Measurements from ENCODE around the gene GEMIN4.

Gene GEMIN4

DNA sequence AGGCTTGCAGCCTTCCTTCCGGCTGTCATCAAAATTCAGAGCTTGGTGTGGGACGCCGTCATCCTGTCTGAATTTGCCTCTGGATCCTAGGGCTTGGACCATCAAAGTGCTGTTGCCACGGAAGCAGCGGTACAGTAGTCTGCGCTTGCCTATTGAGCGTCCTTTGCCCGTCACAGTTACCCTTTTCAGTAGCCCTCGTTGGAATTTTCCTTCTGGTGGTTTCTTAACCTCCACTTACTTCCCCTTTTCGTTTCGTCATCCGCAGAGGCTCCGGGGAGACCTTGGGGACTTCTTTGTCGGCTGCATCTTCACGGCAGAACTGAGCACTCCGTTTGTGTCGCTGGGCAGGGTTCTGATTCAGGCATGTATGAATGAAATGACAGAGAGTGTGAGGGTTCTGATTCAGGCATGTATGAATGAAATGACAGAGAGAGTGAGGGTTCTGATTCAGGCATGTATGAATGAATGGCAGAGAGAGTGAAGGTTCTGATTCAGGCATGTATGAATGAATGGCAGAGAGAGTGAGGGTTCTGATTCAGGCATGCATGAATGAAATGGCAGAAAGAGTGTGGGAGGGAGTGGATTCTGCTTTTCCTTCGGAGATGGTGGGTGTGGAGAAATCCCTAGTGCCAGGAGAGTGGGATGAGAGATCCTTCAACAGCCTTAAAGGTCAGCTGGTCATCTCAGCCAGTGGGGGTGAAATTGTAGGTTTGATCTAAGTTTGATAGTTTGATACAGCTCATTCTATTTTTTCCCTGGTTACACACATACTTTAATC lies 11.6 kb downstream of the GEMIN4 start:
- DNase-seq, result peak; percentile 72 to 76

DNA sequence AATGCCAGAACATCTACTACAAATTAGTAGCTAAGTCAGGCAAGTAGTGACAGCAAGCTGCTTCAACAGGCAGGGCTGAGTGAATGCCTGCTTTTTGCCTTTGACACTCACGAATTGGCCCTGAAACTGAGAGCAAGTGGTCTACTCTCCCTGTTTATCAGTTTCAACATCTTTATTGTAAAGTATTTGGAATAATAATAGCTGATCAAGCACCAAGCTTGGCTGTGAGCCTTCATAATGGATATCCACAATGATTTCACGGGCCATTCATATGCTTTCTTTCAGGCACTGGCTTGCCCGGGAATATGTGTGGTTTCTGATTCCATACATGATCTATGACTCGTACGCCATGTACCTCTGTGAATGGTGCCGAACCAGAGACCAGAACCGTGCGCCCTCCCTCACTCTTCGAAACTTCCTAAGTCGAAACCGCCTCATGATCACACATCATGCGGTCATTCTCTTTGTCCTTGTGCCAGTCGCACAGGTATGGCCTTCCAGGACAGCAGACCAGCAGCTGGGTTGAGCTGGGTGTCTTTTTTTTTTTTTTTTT lies 14.4 kb downstream of the GEMIN4 start:
- DNase-seq, result no peak

- DNase-seq, result no peak
These were observed 18.3 kb downstream of the GEMIN4 start for GRCh38 chr17:733743-734142.

GRCh38 chr17:732902-733720 lies 19.0 kb downstream of the GEMIN4 start:
- no peak for DNase-seq

DNA sequence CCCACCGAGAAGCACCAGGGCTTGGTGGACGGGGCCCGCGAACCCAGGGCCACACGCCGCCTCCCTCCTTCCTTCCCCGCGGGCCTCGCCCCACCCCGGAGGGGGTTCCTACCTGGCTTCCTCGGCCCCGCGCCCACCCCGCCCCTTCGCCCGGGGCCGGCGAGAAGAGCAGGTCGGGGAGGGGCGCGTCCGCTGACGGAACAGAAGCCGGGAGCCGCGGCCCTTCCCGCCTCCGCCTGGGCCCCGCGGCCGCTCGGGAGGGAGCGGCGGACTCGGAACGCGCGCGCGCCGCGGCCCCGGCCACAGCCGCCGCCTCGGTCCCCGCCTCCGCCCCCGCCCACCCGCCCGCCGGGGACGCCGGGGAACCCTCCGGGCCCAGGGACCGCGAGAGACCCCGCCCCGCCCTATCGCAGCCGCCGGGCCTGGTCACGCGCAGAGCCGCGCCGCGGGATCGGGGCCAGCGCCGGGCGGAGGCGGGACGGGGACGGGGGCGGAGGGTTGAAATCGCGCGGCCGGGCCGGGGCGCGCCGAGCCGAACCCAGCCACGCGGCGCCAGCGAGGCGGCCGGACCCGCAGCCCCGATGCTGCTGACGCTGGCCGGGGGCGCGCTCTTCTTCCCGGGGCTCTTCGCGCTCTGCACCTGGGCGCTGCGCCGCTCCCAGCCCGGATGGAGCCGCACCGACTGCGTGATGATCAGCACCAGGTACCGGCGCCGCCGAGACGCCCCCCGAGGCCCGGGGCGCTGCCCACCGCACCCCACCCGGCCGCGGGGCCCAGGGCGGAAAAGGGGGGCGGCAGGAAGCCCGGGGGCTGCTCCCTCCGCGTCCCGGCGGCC lies 19.8 kb downstream of the GEMIN4 start, which contains the start of gene TLCD3A:
TLCD3A (plus strand) TSS at position 530 of the 835 bp plus-strand sequence; CDS start at position 582, 52 bp downstream.
- no peak for DNase-seq

- DNase-seq, result no peak
These were observed 20.4 kb downstream of the GEMIN4 start for GRCh38 chr17:731644-732066.

- no peak for DNase-seq
These were observed 23.2 kb downstream of the GEMIN4 start for GRCh38 chr17:728911-729310.

DNA sequence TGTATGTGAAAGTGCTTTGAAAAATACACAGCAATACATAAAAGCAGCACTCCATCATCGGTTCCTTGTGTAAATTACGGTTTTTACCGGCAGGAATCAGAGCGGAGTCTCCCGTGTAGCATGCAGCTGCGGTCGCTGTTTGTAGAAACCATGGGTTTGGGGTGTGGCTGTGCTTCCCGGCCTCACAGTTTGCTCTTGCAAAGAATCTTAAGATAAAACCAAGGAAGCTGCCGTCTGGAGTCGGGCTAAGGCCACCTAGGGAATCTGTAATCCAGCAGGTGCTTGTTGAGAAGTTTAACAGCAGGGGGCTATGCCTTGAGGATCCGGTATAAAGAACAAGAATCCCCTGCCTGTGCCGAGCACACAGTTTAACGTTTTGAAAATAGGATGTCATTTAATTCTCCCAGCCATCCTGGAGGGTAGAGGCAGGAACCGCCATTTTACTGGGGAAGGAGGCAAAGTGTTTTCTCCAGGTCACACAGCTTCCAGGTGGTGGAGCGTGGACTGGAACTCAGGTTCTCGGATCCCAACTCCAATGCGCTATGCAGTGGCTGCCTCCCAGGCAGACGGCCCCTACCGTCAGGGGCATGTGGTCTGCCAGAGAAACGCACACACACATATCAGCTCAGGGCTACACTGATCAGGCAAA lies 25.7 kb downstream of the GEMIN4 start:
- no peak for DNase-seq

DNA sequence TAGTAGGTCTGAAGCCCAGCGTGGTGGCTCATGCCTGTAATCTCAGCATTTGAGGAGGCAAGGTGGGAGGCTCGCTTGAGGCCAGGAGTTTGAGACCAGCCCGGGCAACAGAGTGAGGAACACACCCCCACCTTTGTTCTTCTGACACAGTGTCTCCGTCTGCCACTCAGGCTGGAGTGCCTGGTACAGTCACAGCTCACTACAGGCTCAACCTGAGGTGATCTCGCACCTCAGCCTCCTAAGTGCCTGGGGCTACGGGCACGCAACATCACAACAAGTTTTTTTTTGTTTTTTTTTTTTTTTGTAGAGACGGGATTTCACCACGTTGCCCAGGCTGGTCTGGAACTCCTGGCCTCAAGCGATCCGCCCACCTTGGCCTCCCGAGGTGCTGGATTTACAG lies 26.3 kb downstream of the GEMIN4 start:
- DNase-seq, result no peak

DNA sequence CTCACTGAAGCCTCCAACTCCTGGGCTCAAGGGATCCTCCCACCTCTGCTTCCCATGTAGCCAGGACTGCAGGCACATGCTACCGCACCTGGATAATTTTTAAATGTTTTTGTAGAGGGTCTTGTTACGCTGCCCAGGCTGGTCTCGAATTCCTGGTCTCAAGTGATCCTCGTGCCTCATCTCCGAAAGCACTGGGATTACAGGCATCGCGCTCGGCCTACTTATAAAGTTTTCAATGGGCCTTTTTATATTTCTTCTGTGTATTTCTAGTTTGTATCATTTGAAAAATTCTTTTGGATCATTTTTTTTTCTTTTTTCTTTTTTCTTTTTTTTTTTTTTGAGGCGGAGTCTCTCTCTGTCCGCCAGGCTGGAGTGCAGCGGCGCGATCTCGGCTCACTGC lies 27.0 kb downstream of the GEMIN4 start:
- DNase-seq, result no peak

- no peak for DNase-seq
These were observed 30.5 kb downstream of the GEMIN4 start for GRCh38 chr17:721540-721937.

GRCh38 chr17:720706-721539 lies 31.1 kb downstream of the GEMIN4 start:
- DNase-seq, result no peak

DNA sequence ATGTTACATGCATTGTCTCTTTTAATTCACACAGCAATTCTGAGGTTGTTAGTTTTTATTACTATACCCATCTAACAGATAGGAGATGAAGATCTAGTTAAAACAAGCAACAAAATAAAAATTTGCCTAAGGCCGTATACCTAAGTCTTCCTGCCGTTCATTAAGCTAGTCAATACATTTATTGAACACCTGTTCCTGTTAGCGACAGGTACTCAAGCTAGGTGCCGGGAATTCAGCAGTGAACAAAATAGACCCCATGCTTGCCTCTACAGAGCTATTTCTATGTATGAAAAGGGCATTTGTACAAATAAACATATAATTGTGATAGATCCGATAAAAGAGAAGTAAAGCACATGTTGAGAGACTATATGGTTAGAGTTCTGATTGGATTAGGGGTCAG lies 34.0 kb downstream of the GEMIN4 start:
- DNase-seq, result no peak

GRCh38 chr17:708132-708531 lies 43.9 kb downstream of the GEMIN4 start:
- DNase-seq, result no peak

GRCh38 chr17:705863-706262 lies 46.2 kb downstream of the GEMIN4 start:
- no peak for DNase-seq

DNA sequence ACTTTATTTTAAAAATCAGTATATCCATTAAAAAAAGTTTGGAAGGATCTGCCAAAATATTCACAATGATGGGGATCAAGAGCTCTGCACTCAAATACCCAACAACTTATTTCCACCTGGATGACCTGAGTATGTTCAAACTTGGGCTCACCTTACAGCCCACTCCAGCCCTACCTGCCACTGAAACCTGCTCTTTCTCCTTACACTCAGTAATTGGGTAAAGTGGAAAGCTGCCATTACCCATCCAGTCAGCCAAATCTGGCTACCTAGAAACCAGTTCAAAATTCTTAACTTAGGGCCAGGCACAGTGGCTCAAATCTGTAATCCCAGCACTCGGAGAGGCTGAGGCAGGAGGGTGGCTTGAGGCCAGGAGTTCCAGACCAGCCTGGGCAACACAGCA lies 47.1 kb downstream of the GEMIN4 start:
- DNase-seq, result no peak

- no peak for DNase-seq
These were observed 47.8 kb downstream of the GEMIN4 start for GRCh38 chr17:704111-704864.

DNA sequence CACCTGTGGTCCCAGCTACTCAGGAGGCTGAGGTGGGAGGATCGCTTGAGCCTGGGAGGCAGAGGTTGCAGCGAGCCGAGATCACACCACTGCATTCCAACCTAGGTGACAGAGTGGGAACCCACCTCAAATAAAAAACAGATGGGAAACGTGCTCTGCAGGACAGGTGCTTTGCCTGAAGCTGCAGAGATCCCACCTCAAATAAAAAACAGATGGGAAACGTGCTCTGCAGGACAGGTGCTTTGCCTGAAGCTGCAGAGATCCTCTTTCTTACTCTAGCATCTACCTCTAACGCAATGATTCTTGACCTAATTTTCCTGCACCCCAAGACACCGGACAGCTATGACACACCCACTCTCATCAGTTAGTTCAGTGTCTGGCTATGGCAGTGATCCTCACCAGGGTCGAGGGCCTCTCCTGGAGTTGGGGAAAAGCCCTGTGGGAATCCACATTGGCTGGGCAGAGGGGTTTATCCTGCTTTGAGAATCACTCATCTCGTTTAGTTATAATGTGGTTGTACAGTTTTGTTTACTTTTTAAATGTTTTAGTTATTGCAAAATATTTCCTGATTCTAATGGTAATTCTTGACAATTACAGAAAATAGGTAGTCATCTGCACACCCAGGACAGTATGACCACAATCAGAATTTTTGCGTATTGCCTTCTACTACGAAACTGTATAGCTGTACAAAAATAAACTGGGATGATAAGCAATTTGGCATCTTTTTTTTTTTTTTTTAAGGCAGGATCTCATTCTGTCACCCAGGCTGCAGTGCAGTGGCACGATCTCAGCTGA lies 48.8 kb downstream of the GEMIN4 start:
- DNase-seq, result no peak

DNA sequence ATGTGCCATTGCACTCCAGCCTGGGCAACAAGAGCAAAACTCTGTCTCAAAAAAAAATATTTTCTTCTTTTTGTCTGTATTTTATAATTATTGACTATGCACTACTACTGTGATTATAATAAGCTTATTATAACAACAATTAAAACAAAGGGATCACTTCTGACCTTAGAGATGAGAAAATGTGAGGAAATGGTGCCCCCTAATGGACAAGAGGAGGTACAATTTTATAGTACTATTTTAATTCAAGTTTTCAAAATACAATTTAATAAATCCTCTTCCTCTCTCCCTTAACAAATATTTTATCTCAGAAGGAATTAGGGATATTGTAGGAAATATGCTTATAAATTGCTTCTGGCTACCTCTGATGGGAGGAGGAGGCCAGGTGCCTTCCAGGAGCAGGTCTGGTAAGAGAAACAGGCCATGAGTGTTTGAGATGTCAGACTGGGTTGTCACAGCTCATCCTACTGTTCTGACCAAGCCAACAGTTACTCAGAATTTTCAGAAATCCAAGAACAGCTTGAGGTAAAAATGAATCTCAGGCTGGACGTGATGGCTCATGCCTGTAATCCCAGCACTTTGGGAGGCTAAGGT lies 51.5 kb downstream of the GEMIN4 start:
- DNase-seq, result peak; percentile 4 to 29
